ENCODE results near the gene MYG1.

DNA sequence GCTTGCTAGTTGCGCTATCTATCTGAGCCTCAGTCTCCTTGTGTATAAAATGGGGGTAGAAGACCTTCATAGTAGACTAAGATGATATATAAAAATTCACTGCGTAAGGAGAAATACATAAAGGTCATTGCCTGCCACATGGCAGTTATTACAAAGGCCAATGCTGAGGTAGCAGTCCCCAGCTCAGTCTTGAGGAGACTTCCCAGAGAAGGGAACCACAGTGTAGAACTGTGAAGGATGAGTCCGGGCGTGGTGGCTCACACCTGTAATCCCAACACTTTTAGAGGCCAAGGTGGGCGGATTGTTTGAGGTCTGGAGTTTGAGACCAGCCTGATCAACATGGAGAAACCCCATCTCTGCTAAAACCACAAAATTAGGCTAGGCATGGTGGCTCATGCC, 53.8 kb downstream of the MYG1 start:
- TF ChIP-seq EZH2phosphoT487 (IDR thresholded peaks at IDR 0.05) (no peak), CTCF (IDR thresholded peaks at IDR 0.05) (no peak), EZH2 (IDR thresholded peaks at IDR 0.05) (no peak)

Data from neural progenitor cell (in vitro differentiated cells).